Activated gamma-delta T cell (primary cell): ENCODE data around the gene ASIC2.

Experiments used
- DNase-seq: peaks from one replicate; lab custom pipeline; 2025; lab: John Stamatoyannopoulos, UW

Gene ASIC2

GRCh38 chr17:33113991-33114370 lies 179.1 kb downstream of the ASIC2 start:
- no peak for DNase-seq

GRCh38 chr17:33113276-33113990 lies 179.7 kb downstream of the ASIC2 start:
- no peak for DNase-seq

GRCh38 chr17:33112763-33113162 lies 180.3 kb downstream of the ASIC2 start:
- DNase-seq: no peak

GRCh38 chr17:33109336-33110072 lies 183.6 kb downstream of the ASIC2 start:
- no peak for DNase-seq

- no peak for DNase-seq
Measured at GRCh38 chr17:33106525-33107165, 186.4 kb downstream of the ASIC2 start.

GRCh38 chr17:33105911-33106310 lies 187.2 kb downstream of the ASIC2 start:
- DNase-seq: no peak

- no peak for DNase-seq
Measured at GRCh38 chr17:33099906-33100305, 193.2 kb downstream of the ASIC2 start.

- DNase-seq: no peak
Measured at GRCh38 chr17:33099252-33099651, 193.8 kb downstream of the ASIC2 start.

- no peak for DNase-seq
Measured at GRCh38 chr17:33097411-33097810, 195.7 kb downstream of the ASIC2 start.

- no peak for DNase-seq
Measured at GRCh38 chr17:33096161-33096560, 196.9 kb downstream of the ASIC2 start.

- DNase-seq: no peak
Measured at GRCh38 chr17:33091271-33091670, 201.8 kb downstream of the ASIC2 start.

GRCh38 chr17:33090806-33091205 lies 202.3 kb downstream of the ASIC2 start:
- no peak for DNase-seq

GRCh38 chr17:33086878-33087277 lies 206.2 kb downstream of the ASIC2 start:
- no peak for DNase-seq

- no peak for DNase-seq
Measured at GRCh38 chr17:33086041-33086440, 207.1 kb downstream of the ASIC2 start.

- no peak for DNase-seq
Measured at GRCh38 chr17:33085256-33085655, 207.8 kb downstream of the ASIC2 start.

- DNase-seq: no peak
Measured at GRCh38 chr17:33084755-33085154, 208.3 kb downstream of the ASIC2 start.

- DNase-seq: no peak
Measured at GRCh38 chr17:33082529-33083173, 210.4 kb downstream of the ASIC2 start.

GRCh38 chr17:33080091-33080490 lies 213.0 kb downstream of the ASIC2 start:
- DNase-seq: no peak

- no peak for DNase-seq
Measured at GRCh38 chr17:33079201-33079600, 213.9 kb downstream of the ASIC2 start.

GRCh38 chr17:33076979-33077378 lies 216.1 kb downstream of the ASIC2 start:
- no peak for DNase-seq

GRCh38 chr17:33073416-33073815 lies 219.7 kb downstream of the ASIC2 start:
- DNase-seq: no peak

GRCh38 chr17:33072421-33073161 lies 220.5 kb downstream of the ASIC2 start:
- no peak for DNase-seq
